ENCODE measurements around the gene PNMA6F.

GRCh38 chrX:153366878-153367538 lies 45.4 kb upstream of the PNMA6F start:
- TF ChIP-seq POLR2A (IDR thresholded peaks at IDR 0.05) (no peak), CTCF (IDR thresholded peaks at IDR 0.05) (no peak)

Data from adrenal gland (tissue), 5 donors.